ENCODE data around the gene NOS1.
A peak's percentile ranks its signal among the peaks of the same experiment; 100 is the strongest.
"Not testable (repeated sequence)": the region's sequence is repeated elsewhere in the genome, so short reads cannot be mapped to it uniquely, and the experiment has no call there.

Gene NOS1

GRCh38 chr12:117208811-117209455 is 152.5 kb downstream of the NOS1 start:
- no peak for DNase-seq (ENCODE audit: low spot score)

- no peak for DNase-seq (ENCODE audit: low spot score)
These were observed 153.2 kb downstream of the NOS1 start for GRCh38 chr12:117208206-117208605.

GRCh38 chr12:117207675-117208074 is 153.8 kb downstream of the NOS1 start:
- no peak for DNase-seq (ENCODE audit: low spot score)

- no peak for DNase-seq (ENCODE audit: low spot score)
These were observed 158.9 kb downstream of the NOS1 start for GRCh38 chr12:117202556-117202955.

GRCh38 chr12:117202033-117202432 is 159.4 kb downstream of the NOS1 start:
- no peak for DNase-seq (ENCODE audit: low spot score)

GRCh38 chr12:117199956-117200744 is 161.3 kb downstream of the NOS1 start:
- DNase-seq (ENCODE audit: low spot score), result not testable (repeated sequence)

- DNase-seq (ENCODE audit: low spot score), result not testable (repeated sequence)
These were observed 165.1 kb downstream of the NOS1 start for GRCh38 chr12:117196334-117196733.

GRCh38 chr12:117195027-117195426 is 166.4 kb downstream of the NOS1 start:
- DNase-seq (ENCODE audit: low spot score), result not testable (repeated sequence)

- no peak for DNase-seq (ENCODE audit: low spot score)
These were observed 167.5 kb downstream of the NOS1 start for GRCh38 chr12:117193903-117194302.

- DNase-seq (ENCODE audit: low spot score), result not testable (repeated sequence)
These were observed 168.8 kb downstream of the NOS1 start for GRCh38 chr12:117192581-117192980.

GRCh38 chr12:117192057-117192456 is 169.4 kb downstream of the NOS1 start:
- no peak for DNase-seq (ENCODE audit: low spot score)

GRCh38 chr12:117190210-117190781 is 171.1 kb downstream of the NOS1 start, which contains the start of gene FBXO21:
Gene FBXO21, minus strand, starts transcription at chr12:117190470. Its CDS starts 14 bp downstream, at chr12:117190456.
- DNase-seq (ENCODE audit: low spot score), result peak; percentile 92

GRCh38 chr12:117189725-117190209 is 171.7 kb downstream of the NOS1 start:
- peak; percentile 65 for DNase-seq (ENCODE audit: low spot score)

GRCh38 chr12:117188961-117189724 is 172.3 kb downstream of the NOS1 start:
- DNase-seq (ENCODE audit: low spot score), result no peak

- no peak for DNase-seq (ENCODE audit: low spot score)
These were observed 173.2 kb downstream of the NOS1 start for GRCh38 chr12:117188121-117188665.

- no peak for DNase-seq (ENCODE audit: low spot score)
These were observed 174.0 kb downstream of the NOS1 start for GRCh38 chr12:117187421-117187820.

- DNase-seq (ENCODE audit: low spot score), result no peak
These were observed 178.6 kb downstream of the NOS1 start for GRCh38 chr12:117182866-117183265.

GRCh38 chr12:117181468-117181843 is 180.0 kb downstream of the NOS1 start:
- not testable (repeated sequence) for DNase-seq (ENCODE audit: low spot score)

- DNase-seq (ENCODE audit: low spot score), result no peak
These were observed 180.5 kb downstream of the NOS1 start for GRCh38 chr12:117180758-117181467.

- no peak for DNase-seq (ENCODE audit: low spot score)
These were observed 182.7 kb downstream of the NOS1 start for GRCh38 chr12:117178745-117179144.

GRCh38 chr12:117178301-117178700 is 183.1 kb downstream of the NOS1 start:
- no peak for DNase-seq (ENCODE audit: low spot score)
